Erythroblast (primary cell): ENCODE measurements around the gene DHRSX.

Experiments
- GATA1 ChIP-seq: IDR thresholded peaks from 2 replicates; pipeline ENCODE4 v1.6.1; 2011; ENCODE audit warnings: low read depth, mild to moderate bottlenecking, control low read depth, low read length, moderate library complexity
- POLR2A ChIP-seq: IDR thresholded peaks from 2 replicates; pipeline ENCODE4 v1.6.1; 2011; ENCODE audit warnings: mild to moderate bottlenecking, low read length

- TF ChIP-seq POLR2A, result no peak
- no peak for TF ChIP-seq GATA1
These were observed 324.5 kb downstream of the DHRSX start for GRCh38 chrX:2176274-2176673.
